Caco-2 (cell line): ENCODE results near the gene CLIC3. TPM values are rescaled to one million over a fixed set of nuclear protein-coding genes. Genes with fewer than 3 reads are reported as not detected.
A peak's percentile ranks its signal among the peaks of the same experiment; 100 is the strongest.

Source experiments
- BruUV-seq: library from RNA; stranded (reverse); fragments of 400-500 nt; replicated peaks from 2 replicates; lab custom pipeline; 2021; lab: Mats Ljungman, UMichigan
- CTCF ChIA-PET: fragments of 300-600 bp; sonication (Branson Sonifier 250); formaldehyde crosslinking; loops from one replicate; lab custom pipeline; 2022; ENCODE audit warnings: antibody characterized with exemption; lab: Charles Lee
- POLR2A ChIA-PET: fragments of 300-600 bp; sonication (Branson Sonifier 250); formaldehyde crosslinking; loops from one replicate; lab custom pipeline; 2022; ENCODE audit warnings: antibody characterized with exemption; lab: Charles Lee
- DNase-seq, 2 experiments: peaks; one replicate each; pipeline versions ENCODE4 v3.0.0 to v3.0.0-alpha.2; 2020 to 2022
- H3K27me3 ChIP-seq: replicated peaks from 2 replicates; pipeline ENCODE4 v1.6.0; 2011; ENCODE audit warnings: low read length; ENCODE audit not compliant: control insufficient read depth, insufficient read depth
- H3K36me3 ChIP-seq: 2 replicates; pipeline ENCODE4 v1.5.1; 2011; ENCODE audit warnings: low read length; ENCODE audit not compliant: control insufficient read depth, insufficient read depth
- H3K4me1 ChIP-seq: fragments of 250-450 bp; sonication (Bioruptor Pico); 2 replicates; pipeline ENCODE4 v1.5.1; 2020; ENCODE audit warnings: mild to moderate bottlenecking
- H3K4me3 ChIP-seq: 2 replicates; pipeline ENCODE4 v1.5.1; 2011; ENCODE audit warnings: low read depth, mild to moderate bottlenecking, control low read depth, low read length
- H3K9me3 ChIP-seq: fragments of 250-450 bp; sonication (Bioruptor Pico); 2 replicates; pipeline ENCODE4 v1.5.1; 2020; ENCODE audit warnings: mild to moderate bottlenecking, moderate library complexity
- H3K27ac Mint-ChIP-seq: one replicate; pipeline ENCODE4 v1.8.0; 2022; ENCODE audit warnings: mixed read lengths; ENCODE audit not compliant: unreplicated experiment
- H3K27me3 Mint-ChIP-seq: one replicate; pipeline ENCODE4 v1.8.0; 2022; ENCODE audit warnings: mixed read lengths; ENCODE audit not compliant: insufficient read depth, unreplicated experiment
- H3K36me3 Mint-ChIP-seq: one replicate; pipeline ENCODE4 v1.8.0; 2022; ENCODE audit warnings: mild to moderate bottlenecking, mixed read lengths; ENCODE audit not compliant: insufficient read depth, unreplicated experiment
- H3K4me1 Mint-ChIP-seq: one replicate; pipeline ENCODE4 v1.8.0; 2022; ENCODE audit warnings: low read depth, mixed read lengths; ENCODE audit not compliant: unreplicated experiment
- H3K4me3 Mint-ChIP-seq: one replicate; pipeline ENCODE4 v1.8.0; 2022; ENCODE audit warnings: mild to moderate bottlenecking, moderate library complexity, mixed read lengths; ENCODE audit not compliant: unreplicated experiment
- H3K9me3 Mint-ChIP-seq: one replicate; pipeline ENCODE4 v1.8.0; 2022; ENCODE audit warnings: mixed read lengths; ENCODE audit not compliant: unreplicated experiment
- intact Hi-C: fragments of 100-400 bp; cut with micrococcal nuclease; formaldehyde crosslinking; loops from one replicate; pipeline ENCODE4 v1.10.0; 2022; ENCODE audit not compliant: unreplicated experiment
- total RNA-seq: library from RNA; stranded (reverse); gene quantifications from 2 replicates; pipeline ENCODE4 v1.2.3, GENCODE V29; 2022
- TF ChIP-seq, protein P1 (sequence below), 2 experiments: fragments of 200-600 bp in 1 of 2; IDR thresholded peaks; 1 replicate in 1 of 2; 2 replicates in 1 of 2; pipeline versions ENCODE4 v1.5.1 to v1.8.0; 2011 to 2022; ENCODE audit warnings: antibody characterized with exemption in 1 of 2, control low read depth in 1 of 2, inconsistent platforms in 1 of 2, low read depth in 1 of 2, low read length in 1 of 2, mild to moderate bottlenecking in 1 of 2, moderate library complexity in 1 of 2; ENCODE audit not compliant: insufficient read depth in 1 of 2, severe bottlenecking in 1 of 2, unreplicated experiment in 1 of 2

The CLIC3 gene
- total RNA-seq, 1 experiment from 2014 or later, result 4.7 TPM

DNA sequence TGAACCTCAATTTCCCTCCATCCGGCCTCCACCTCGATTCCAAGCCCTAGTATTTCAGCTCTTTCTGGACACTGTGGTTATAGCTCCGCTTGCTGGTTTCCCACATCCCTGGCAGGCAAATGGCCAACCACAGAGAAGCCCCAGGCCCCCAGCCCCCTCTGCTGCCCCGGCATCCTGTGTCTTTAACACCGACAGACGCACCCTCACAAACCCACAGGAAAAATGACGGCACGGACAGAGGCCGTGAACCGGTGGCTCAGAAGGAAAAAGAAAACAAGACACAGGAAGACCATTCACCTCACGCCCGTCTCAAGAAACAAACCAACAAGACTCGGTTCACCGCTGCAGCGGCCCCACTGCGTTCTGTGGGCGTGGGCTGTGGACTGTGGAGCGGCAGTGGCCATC is 1.5 kb upstream of the CLIC3 start:
- Mint-ChIP-seq H3K4me1 (peaks cover 10% of the 10 kb centered on the region), H3K27ac (no peak overlapping the region), H3K36me3 (peaks cover 37% of the 10 kb centered on the region), H3K9me3 (no peaks in the 10 kb centered on the region), H3K27me3 (no peaks in the 10 kb centered on the region), H3K4me3 (peak overlapping the region; percentile 48)
- BruUV-seq, result no TSS peak
- Histone ChIP-seq H3K36me3 (no peaks in the 10 kb centered on the region), H3K27me3 (no peaks in the 10 kb centered on the region), H3K9me3 (no peaks in the 10 kb centered on the region), H3K4me3 (no peak overlapping the region), H3K4me1 (peaks cover 28% of the 10 kb centered on the region)
- TF ChIP-seq, protein P1, sequence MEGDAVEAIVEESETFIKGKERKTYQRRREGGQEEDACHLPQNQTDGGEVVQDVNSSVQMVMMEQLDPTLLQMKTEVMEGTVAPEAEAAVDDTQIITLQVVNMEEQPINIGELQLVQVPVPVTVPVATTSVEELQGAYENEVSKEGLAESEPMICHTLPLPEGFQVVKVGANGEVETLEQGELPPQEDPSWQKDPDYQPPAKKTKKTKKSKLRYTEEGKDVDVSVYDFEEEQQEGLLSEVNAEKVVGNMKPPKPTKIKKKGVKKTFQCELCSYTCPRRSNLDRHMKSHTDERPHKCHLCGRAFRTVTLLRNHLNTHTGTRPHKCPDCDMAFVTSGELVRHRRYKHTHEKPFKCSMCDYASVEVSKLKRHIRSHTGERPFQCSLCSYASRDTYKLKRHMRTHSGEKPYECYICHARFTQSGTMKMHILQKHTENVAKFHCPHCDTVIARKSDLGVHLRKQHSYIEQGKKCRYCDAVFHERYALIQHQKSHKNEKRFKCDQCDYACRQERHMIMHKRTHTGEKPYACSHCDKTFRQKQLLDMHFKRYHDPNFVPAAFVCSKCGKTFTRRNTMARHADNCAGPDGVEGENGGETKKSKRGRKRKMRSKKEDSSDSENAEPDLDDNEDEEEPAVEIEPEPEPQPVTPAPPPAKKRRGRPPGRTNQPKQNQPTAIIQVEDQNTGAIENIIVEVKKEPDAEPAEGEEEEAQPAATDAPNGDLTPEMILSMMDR (IDR thresholded peaks at IDR 0.05; ENCODE audit: insufficient read depth in 1 of 2, low read depth in 1 of 2, low read length in 1 of 2, severe bottlenecking in 1 of 2, unreplicated experiment in 1 of 2), result no peak
- DNase-seq, result no peak
- intact Hi-C loops, result loop anchor here (2.0 kb wide), 1 partner anchor 49 kb away; no protein-coding TSS in a partner anchor
- ChIA-PET POLR2A (no interaction called here), CTCF (interaction anchor here (1.0 to 2.8 kb wide), 2 partner anchors 37 to 50 kb away, joined by 4 to 12 read pairs; no protein-coding TSS in a partner anchor)

DNA sequence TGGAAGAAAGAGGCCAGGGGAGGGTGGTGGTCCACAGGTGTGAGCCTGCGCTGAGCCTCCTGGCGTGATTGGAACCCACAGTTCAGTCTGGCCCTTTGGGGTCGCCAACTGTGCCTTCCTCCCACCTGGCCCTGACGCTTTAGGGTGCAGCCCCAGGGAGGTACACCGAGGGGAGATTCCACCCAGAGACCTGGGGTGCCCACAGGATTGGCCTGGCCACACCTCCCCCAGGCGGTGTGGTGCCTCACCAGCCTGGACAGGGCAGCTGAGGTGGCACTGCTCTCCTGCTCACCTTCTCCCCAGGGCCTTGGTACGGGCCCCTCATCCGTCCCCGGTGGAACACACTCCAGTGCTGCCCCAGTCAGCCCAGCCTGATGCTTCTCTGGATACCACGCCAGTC is 1.0 kb upstream of the CLIC3 start:
- Mint-ChIP-seq H3K36me3 (peaks cover 37% of the 10 kb centered on the region), H3K27me3 (no peaks in the 10 kb centered on the region), H3K27ac (no peak overlapping the region), H3K4me1 (peaks cover 10% of the 10 kb centered on the region), H3K9me3 (no peaks in the 10 kb centered on the region), H3K4me3 (peak overlapping the region; percentile 48)
- intact Hi-C loops, result loop anchor here (2.0 kb wide), 1 partner anchor 49 kb away; no protein-coding TSS in a partner anchor
- Histone ChIP-seq H3K4me1 (peaks cover 28% of the 10 kb centered on the region), H3K4me3 (no peak overlapping the region), H3K36me3 (no peaks in the 10 kb centered on the region), H3K9me3 (no peaks in the 10 kb centered on the region), H3K27me3 (no peaks in the 10 kb centered on the region)
- no TSS peak for BruUV-seq
- POLR2A ChIA-PET, result no interaction called here
- TF ChIP-seq, protein P1 (IDR thresholded peaks at IDR 0.05; ENCODE audit: insufficient read depth in 1 of 2, low read depth in 1 of 2, low read length in 1 of 2, severe bottlenecking in 1 of 2, unreplicated experiment in 1 of 2), result no peak
- CTCF ChIA-PET, result interaction anchor here (1.0 to 2.8 kb wide), 2 partner anchors 38 to 50 kb away, joined by 4 to 12 read pairs; no protein-coding TSS in a partner anchor
- no peak for DNase-seq

DNA sequence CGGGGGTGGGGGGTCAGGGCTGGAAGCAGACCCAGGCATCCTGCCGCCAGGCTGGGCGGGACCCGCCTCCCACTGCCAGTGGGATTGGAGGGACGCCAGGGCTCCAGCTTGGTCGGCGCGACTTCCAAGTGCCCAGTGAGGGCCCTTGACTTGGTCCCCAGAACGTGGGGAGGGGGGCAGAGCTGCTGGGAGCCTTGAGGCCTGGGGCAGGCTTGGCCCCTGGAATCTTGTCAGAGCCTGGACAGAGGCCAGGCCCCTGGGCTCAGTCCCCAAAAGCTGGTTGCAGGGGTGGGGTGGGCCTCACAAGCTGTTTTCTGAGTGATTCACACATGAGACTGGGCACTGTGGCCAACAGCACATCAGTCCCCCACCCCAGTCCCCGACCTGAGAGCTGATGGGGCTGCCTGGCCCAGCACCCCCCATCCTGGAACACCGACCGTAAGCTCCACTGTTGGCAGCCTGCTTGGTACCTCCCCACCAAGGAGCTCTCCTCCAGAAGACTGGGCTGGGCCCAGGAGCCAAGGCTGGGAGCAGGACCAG is 526 bp downstream of the CLIC3 start:
- no TSS peak for BruUV-seq
- Mint-ChIP-seq H3K27me3 (no peaks in the 10 kb centered on the region), H3K9me3 (no peaks in the 10 kb centered on the region), H3K36me3 (peaks cover 41% of the 10 kb centered on the region), H3K27ac (no peak overlapping the region), H3K4me3 (peak overlapping the region; percentile 67), H3K4me1 (peaks cover 10% of the 10 kb centered on the region)
- H3K27me3 ChIP-seq, result no peaks in the 10 kb centered on the region
- peak overlapping the region; percentile 34; the same call in 1 of the 2 replicates for H3K4me3 ChIP-seq
- H3K9me3 ChIP-seq, result no peaks in the 10 kb centered on the region
- intact Hi-C loops, result loop anchor here (2.0 kb wide), 1 partner anchor 47 kb away; no protein-coding TSS in a partner anchor
- ChIA-PET POLR2A (no interaction called here), CTCF (interaction anchor here (0.5 to 2.8 kb wide), 9 partner anchors 18 to 91 kb away, joined by 3 to 13 read pairs (median 4); partner anchors contain the start of genes FBXW5, MAN1B1 and NPDC1)
- H3K4me1 ChIP-seq, result peaks cover 38% of the 10 kb centered on the region
- TF ChIP-seq, protein P1 (IDR thresholded peaks at IDR 0.05; ENCODE audit: insufficient read depth in 1 of 2, low read depth in 1 of 2, low read length in 1 of 2, severe bottlenecking in 1 of 2, unreplicated experiment in 1 of 2), result no peak
- H3K36me3 ChIP-seq, result no peaks in the 10 kb centered on the region
- no peak for DNase-seq
